ENCODE results near the gene ZBTB43. TPM values are rescaled to one million over a fixed set of nuclear protein-coding genes. Genes with fewer than 3 reads are reported as not detected.

The ZBTB43 gene
- total and polyA plus RNA-seq, 4 donors: 2.6 to 7.1 (median 5.0) TPM

GRCh38 chr9:126755317-126755875 is 49.4 kb upstream of the ZBTB43 start:
- TF ChIP-seq MAX (IDR thresholded peaks at IDR 0.05): no peak
- TF ChIP-seq EGR1 (IDR thresholded peaks at IDR 0.05; ENCODE audit: low read depth in 2 of 2): no peak
- no peak for TF ChIP-seq TAF1 (conservative IDR thresholded peaks at IDR 0.05)
- no peak for TF ChIP-seq YY1 (IDR thresholded peaks at IDR 0.05)
- no peak for TF ChIP-seq HNF4A (conservative IDR thresholded peaks at IDR 0.05)
- no peak for TF ChIP-seq ATF3 (IDR thresholded peaks at IDR 0.05)
- no peak for TF ChIP-seq SP1 (IDR thresholded peaks at IDR 0.05)
- TF ChIP-seq ZBTB33 (IDR thresholded peaks at IDR 0.05): no peak
- TF ChIP-seq RXRA (IDR thresholded peaks at IDR 0.05): no peak
- TF ChIP-seq RAD21 (IDR thresholded peaks at IDR 0.05): no peak
- Histone ChIP-seq H3K4me3 (ENCODE audit: low read depth in 1 of 3, low read length in 3 of 3) (no peak overlapping the region), H3K4me1 (ENCODE audit: control insufficient read depth in 4 of 4, insufficient read depth in 4 of 4, low read length in 3 of 4) (no peaks in the 10 kb centered on the region), H3K27me3 (ENCODE audit: control insufficient read depth in 4 of 4, insufficient read depth in 4 of 4, low read length in 3 of 4) (peaks cover 0 to 11% (median 2%) of the 10 kb centered on the region in 4 donors), H3K9me3 (ENCODE audit: control insufficient read depth in 4 of 4, low read length in 3 of 4) (no peaks in the 10 kb centered on the region), H3K9ac (ENCODE audit: low read depth in 1 of 2, low read length in 2 of 2) (no peak overlapping the region), H3K27ac (ENCODE audit: low read depth in 1 of 2, low read length in 2 of 2) (no peak overlapping the region), H3K36me3 (ENCODE audit: control insufficient read depth in 4 of 4, insufficient read depth in 3 of 4, low read depth in 1 of 4, low read length in 3 of 4) (no peaks in the 10 kb centered on the region)
- no peak for DNase-seq (ENCODE audit: low spot score)
- WGBS: 81% methylated on average over 19 of the region's 19 CpGs

GRCh38 chr9:126756238-126756637 is 48.6 kb upstream of the ZBTB43 start:
- H3K27me3 ChIP-seq (ENCODE audit: control insufficient read depth in 4 of 4, insufficient read depth in 4 of 4, low read length in 3 of 4): peaks cover 0 to 6% (median 2%) of the 10 kb centered on the region in 4 donors

More at GRCh38 chr9:126756238-126756637, 48.6 kb upstream of the ZBTB43 start:
- DNase-seq (ENCODE audit: low spot score): no peak
- 75% methylated on average over 5 of the region's 5 CpGs for WGBS
- no peaks in the 10 kb centered on the region for H3K9me3 ChIP-seq (ENCODE audit: control insufficient read depth in 4 of 4, low read length in 3 of 4)
- no peak overlapping the region for H3K27ac ChIP-seq (ENCODE audit: low read depth in 1 of 2, low read length in 2 of 2)
- H3K36me3 ChIP-seq (ENCODE audit: control insufficient read depth in 4 of 4, insufficient read depth in 3 of 4, low read depth in 1 of 4, low read length in 3 of 4): no peaks in the 10 kb centered on the region
- no peaks in the 10 kb centered on the region for H3K4me1 ChIP-seq (ENCODE audit: control insufficient read depth in 4 of 4, insufficient read depth in 4 of 4, low read length in 3 of 4)
- no peak overlapping the region for H3K9ac ChIP-seq (ENCODE audit: low read depth in 1 of 2, low read length in 2 of 2)
- no peak overlapping the region for H3K4me3 ChIP-seq (ENCODE audit: low read depth in 1 of 3, low read length in 3 of 3)
- no peak for TF ChIP-seq HNF4G (IDR thresholded peaks at IDR 0.05)
- TF ChIP-seq EGR1 (IDR thresholded peaks at IDR 0.05; ENCODE audit: low read depth in 2 of 2): no peak
- no peak for TF ChIP-seq SP1 (IDR thresholded peaks at IDR 0.05)
- TF ChIP-seq FOXA2 (IDR thresholded peaks at IDR 0.05): no peak
- TF ChIP-seq REST (IDR thresholded peaks at IDR 0.05): no peak
- no peak for TF ChIP-seq RAD21 (IDR thresholded peaks at IDR 0.05)
- TF ChIP-seq ATF3 (IDR thresholded peaks at IDR 0.05): no peak
- TF ChIP-seq CTCF (IDR thresholded peaks at IDR 0.05; ENCODE audit: low read depth, low read length, missing input control): no peak
- TF ChIP-seq RXRA (IDR thresholded peaks at IDR 0.05): no peak
- no peak for TF ChIP-seq GABPA (IDR thresholded peaks at IDR 0.05 in 1 of 2, conservative IDR thresholded peaks at IDR 0.05 in 1 of 2)
- no peak for TF ChIP-seq HNF4A (conservative IDR thresholded peaks at IDR 0.05)
- TF ChIP-seq MAX (IDR thresholded peaks at IDR 0.05): no peak
- TF ChIP-seq JUND (IDR thresholded peaks at IDR 0.05): no peak
- no peak for TF ChIP-seq NR2F2 (IDR thresholded peaks at IDR 0.05)
- TF ChIP-seq ZBTB33 (IDR thresholded peaks at IDR 0.05): no peak
- TF ChIP-seq FOXA1 (IDR thresholded peaks at IDR 0.05): no peak
- no peak for TF ChIP-seq TAF1 (conservative IDR thresholded peaks at IDR 0.05)
- TF ChIP-seq YY1 (IDR thresholded peaks at IDR 0.05): no peak
